GM23338 (cell line): ENCODE measurements around the gene CCBE1. TPM values are rescaled to one million over a fixed set of nuclear protein-coding genes. Genes with fewer than 3 reads are reported as not detected.

Experiments used
- ATAC-seq: fragments of 200-7000 bp; cut with Tn5 transposase; 3 replicates; pipeline ENCODE4 v1.9.1; 2020
- DNase-seq: peaks from one replicate; pipeline ENCODE4 v3.0.0-alpha.2; 2015; ENCODE audit warnings: low spot score
- H2AFZ ChIP-seq: fragments of 200-600 bp; sonication (generic); 2 replicates; pipeline ENCODE4 v1.8.0; 2016; ENCODE audit warnings: antibody characterized with exemption, mild to moderate bottlenecking, moderate library complexity
- H3F3A ChIP-seq: fragments of 200-600 bp; sonication (generic); replicated peaks from 2 replicates; pipeline ENCODE4 v1.8.0; 2017; ENCODE audit warnings: antibody characterized with exemption, mixed run types, low read depth
- H3K27ac ChIP-seq: fragments of 200-600 bp; sonication (generic); 2 replicates; pipeline ENCODE4 v1.6.1; 2016; ENCODE audit warnings: low read depth
- H3K27me3 ChIP-seq: fragments of 200-600 bp; sonication (generic); 2 replicates; pipeline ENCODE4 v1.8.0; 2016; ENCODE audit warnings: mild to moderate bottlenecking, mixed run types, moderate library complexity; ENCODE audit not compliant: insufficient read depth
- H3K36me3 ChIP-seq: fragments of 200-600 bp; sonication (generic); 2 replicates; pipeline ENCODE4 v1.8.0; 2016; ENCODE audit warnings: mild to moderate bottlenecking; ENCODE audit not compliant: insufficient read depth
- H3K4me1 ChIP-seq: fragments of 200-600 bp; sonication (generic); 2 replicates; pipeline ENCODE4 v1.8.0; 2016; ENCODE audit warnings: mild to moderate bottlenecking, moderate library complexity; ENCODE audit not compliant: insufficient read depth
- H3K4me2 ChIP-seq: fragments of 200-600 bp; sonication (generic); 2 replicates; pipeline ENCODE4 v1.7.1; 2017; ENCODE audit warnings: mixed run types
- H3K4me3 ChIP-seq: fragments of 200-600 bp; sonication (generic); 2 replicates; pipeline ENCODE4 v1.6.1; 2016; ENCODE audit warnings: mixed run types
- H3K79me2 ChIP-seq: fragments of 200-600 bp; sonication (generic); replicated peaks from 2 replicates; pipeline ENCODE4 v1.8.0; 2017; ENCODE audit warnings: mild to moderate bottlenecking; ENCODE audit not compliant: insufficient read depth
- H3K9me2 ChIP-seq: fragments of 200-600 bp; sonication (generic); 2 replicates; pipeline ENCODE4 v1.8.0; 2017; ENCODE audit not compliant: insufficient read depth
- H4K20me1 ChIP-seq: fragments of 200-600 bp; sonication (generic); replicated peaks from 2 replicates; pipeline ENCODE4 v1.8.0; 2017; ENCODE audit warnings: mild to moderate bottlenecking; ENCODE audit not compliant: insufficient read depth
- H3K27ac Mint-ChIP-seq: 2 replicates; pipeline ENCODE4 v1.8.0; 2020; ENCODE audit warnings: inconsistent platforms, mild to moderate bottlenecking, moderate library complexity, mixed read lengths
- H3K27me3 Mint-ChIP-seq: 3 replicates; pipeline ENCODE4 v1.8.0; 2022; ENCODE audit warnings: low read depth, mild to moderate bottlenecking, moderate library complexity, mixed read lengths, inconsistent platforms; ENCODE audit not compliant: insufficient read depth, poor library complexity
- H3K36me3 Mint-ChIP-seq: 3 replicates; pipeline ENCODE4 v1.8.0; 2021; ENCODE audit warnings: low read depth, mild to moderate bottlenecking, inconsistent platforms, moderate library complexity, mixed read lengths
- H3K4me1 Mint-ChIP-seq: 3 replicates; pipeline ENCODE4 v1.8.0; 2020; ENCODE audit warnings: mild to moderate bottlenecking, inconsistent platforms, mixed read lengths
- H3K4me3 Mint-ChIP-seq: 3 replicates; pipeline ENCODE4 v1.8.0; 2021; ENCODE audit warnings: moderate library complexity, mild to moderate bottlenecking, inconsistent platforms, mixed read lengths
- H3K9me3 Mint-ChIP-seq: 3 replicates; pipeline ENCODE4 v1.8.0; 2020; ENCODE audit warnings: moderate library complexity, mild to moderate bottlenecking, inconsistent platforms, mixed read lengths
- EZH2 ChIP-seq: fragments of 200-600 bp; sonication (generic); IDR thresholded peaks from one replicate; pipeline ENCODE4 v1.8.0; 2017; ENCODE audit warnings: antibody characterized with exemption, mild to moderate bottlenecking, low read depth; ENCODE audit not compliant: unreplicated experiment
- EZH2phosphoT487 ChIP-seq: fragments of 200-600 bp; sonication (generic); IDR thresholded peaks from one replicate; pipeline ENCODE4 v1.8.1; 2018; ENCODE audit warnings: antibody characterized with exemption; ENCODE audit not compliant: unreplicated experiment
- NANOG ChIP-seq: IDR thresholded peaks from 2 replicates; pipeline ENCODE4 v1.6.1; 2016; ENCODE audit warnings: antibody characterized with exemption, borderline replicate concordance
- POLR2AphosphoS5 ChIP-seq: IDR thresholded peaks from 2 replicates; pipeline ENCODE4 v1.6.1; 2016; ENCODE audit warnings: antibody characterized with exemption, low read depth
- STAT1 ChIP-seq: IDR thresholded peaks from one replicate; pipeline ENCODE4 v1.6.1; 2016; ENCODE audit warnings: antibody characterized with exemption; ENCODE audit not compliant: unreplicated experiment
- ZNF331 ChIP-seq: fragments of 250-450 bp; sonication (Bioruptor Pico); IDR thresholded peaks from 2 replicates; pipeline ENCODE4 v1.5.0; 2020; ENCODE audit warnings: low read depth, mild to moderate bottlenecking, moderate library complexity
- polyA plus RNA-seq: library from polyadenylated mRNA; unstranded; fragments of >200 nt; fragmentation: Nextera tagmentation; extraction: Ambion mirVana; gene quantifications from 2 replicates; pipeline ENCODE4 v1.2.1, GENCODE V29; 2016
- total RNA-seq: library from RNA; depleted of rRNA; stranded (reverse); fragments of >200 nt; shearing (Covaris generic); gene quantifications from 2 replicates; pipeline ENCODE4 v1.2.3, GENCODE V29; 2014
- TF ChIP-seq, protein P1 (sequence below): IDR thresholded peaks from one replicate; pipeline ENCODE4 v1.6.1; 2018; ENCODE audit warnings: antibody characterized with exemption; ENCODE audit not compliant: unreplicated experiment
- TF ChIP-seq, protein P2 (sequence below): IDR thresholded peaks from 2 replicates; pipeline ENCODE4 v1.6.1; 2016; ENCODE audit warnings: antibody characterized with exemption
- TF ChIP-seq, protein P3 (sequence below), 2 experiments: fragments of 200-600 bp in 1 of 2; sonication (generic) in 1 of 2; conservative IDR thresholded peaks; 2 replicates each; pipeline versions ENCODE4 v1.5.1 to v1.6.1; 2016 to 2017; ENCODE audit warnings: antibody characterized with exemption in 2 of 2, low read depth in 2 of 2, mild to moderate bottlenecking in 2 of 2, moderate library complexity in 1 of 2
- TF ChIP-seq, protein P4 (sequence below): fragments of 250-450 bp; sonication (Bioruptor Pico); IDR thresholded peaks from 2 replicates; pipeline ENCODE4 v1.5.0; 2020; ENCODE audit warnings: mild to moderate bottlenecking, moderate library complexity

CCBE1 gene
- total and polyA plus RNA-seq, 2 experiments from 2014 or later: 2.1 to 2.6 TPM

- H3K79me2 ChIP-seq: no peaks in the 10 kb centered on the region
- DNase-seq (no peak), ATAC-seq (no peak)
- Mint-ChIP-seq H3K9me3 (no peaks in the 10 kb centered on the region; the same call in 2 of the 3 replicates), H3K4me1 (peaks cover 24% of the 10 kb centered on the region), H3K27me3 (peaks cover 1% of the 10 kb centered on the region), H3K27ac (no peak overlapping the region), H3K36me3 (no peaks in the 10 kb centered on the region), H3K4me3 (no peak overlapping the region)
- H3F3A ChIP-seq: no peaks in the 10 kb centered on the region
- TF ChIP-seq ZNF331 (CRISPR knock-in tag) (no peak), POLR2AphosphoS5 (no peak), STAT1 (no peak), NANOG (no peak), EZH2phosphoT487 (no peak), EZH2 (no peak)
- TF ChIP-seq, protein P1, sequence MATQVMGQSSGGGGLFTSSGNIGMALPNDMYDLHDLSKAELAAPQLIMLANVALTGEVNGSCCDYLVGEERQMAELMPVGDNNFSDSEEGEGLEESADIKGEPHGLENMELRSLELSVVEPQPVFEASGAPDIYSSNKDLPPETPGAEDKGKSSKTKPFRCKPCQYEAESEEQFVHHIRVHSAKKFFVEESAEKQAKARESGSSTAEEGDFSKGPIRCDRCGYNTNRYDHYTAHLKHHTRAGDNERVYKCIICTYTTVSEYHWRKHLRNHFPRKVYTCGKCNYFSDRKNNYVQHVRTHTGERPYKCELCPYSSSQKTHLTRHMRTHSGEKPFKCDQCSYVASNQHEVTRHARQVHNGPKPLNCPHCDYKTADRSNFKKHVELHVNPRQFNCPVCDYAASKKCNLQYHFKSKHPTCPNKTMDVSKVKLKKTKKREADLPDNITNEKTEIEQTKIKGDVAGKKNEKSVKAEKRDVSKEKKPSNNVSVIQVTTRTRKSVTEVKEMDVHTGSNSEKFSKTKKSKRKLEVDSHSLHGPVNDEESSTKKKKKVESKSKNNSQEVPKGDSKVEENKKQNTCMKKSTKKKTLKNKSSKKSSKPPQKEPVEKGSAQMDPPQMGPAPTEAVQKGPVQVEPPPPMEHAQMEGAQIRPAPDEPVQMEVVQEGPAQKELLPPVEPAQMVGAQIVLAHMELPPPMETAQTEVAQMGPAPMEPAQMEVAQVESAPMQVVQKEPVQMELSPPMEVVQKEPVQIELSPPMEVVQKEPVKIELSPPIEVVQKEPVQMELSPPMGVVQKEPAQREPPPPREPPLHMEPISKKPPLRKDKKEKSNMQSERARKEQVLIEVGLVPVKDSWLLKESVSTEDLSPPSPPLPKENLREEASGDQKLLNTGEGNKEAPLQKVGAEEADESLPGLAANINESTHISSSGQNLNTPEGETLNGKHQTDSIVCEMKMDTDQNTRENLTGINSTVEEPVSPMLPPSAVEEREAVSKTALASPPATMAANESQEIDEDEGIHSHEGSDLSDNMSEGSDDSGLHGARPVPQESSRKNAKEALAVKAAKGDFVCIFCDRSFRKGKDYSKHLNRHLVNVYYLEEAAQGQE: no peak
- TF ChIP-seq, protein P2, sequence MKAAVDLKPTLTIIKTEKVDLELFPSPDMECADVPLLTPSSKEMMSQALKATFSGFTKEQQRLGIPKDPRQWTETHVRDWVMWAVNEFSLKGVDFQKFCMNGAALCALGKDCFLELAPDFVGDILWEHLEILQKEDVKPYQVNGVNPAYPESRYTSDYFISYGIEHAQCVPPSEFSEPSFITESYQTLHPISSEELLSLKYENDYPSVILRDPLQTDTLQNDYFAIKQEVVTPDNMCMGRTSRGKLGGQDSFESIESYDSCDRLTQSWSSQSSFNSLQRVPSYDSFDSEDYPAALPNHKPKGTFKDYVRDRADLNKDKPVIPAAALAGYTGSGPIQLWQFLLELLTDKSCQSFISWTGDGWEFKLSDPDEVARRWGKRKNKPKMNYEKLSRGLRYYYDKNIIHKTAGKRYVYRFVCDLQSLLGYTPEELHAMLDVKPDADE: no peak
- TF ChIP-seq, protein P3, sequence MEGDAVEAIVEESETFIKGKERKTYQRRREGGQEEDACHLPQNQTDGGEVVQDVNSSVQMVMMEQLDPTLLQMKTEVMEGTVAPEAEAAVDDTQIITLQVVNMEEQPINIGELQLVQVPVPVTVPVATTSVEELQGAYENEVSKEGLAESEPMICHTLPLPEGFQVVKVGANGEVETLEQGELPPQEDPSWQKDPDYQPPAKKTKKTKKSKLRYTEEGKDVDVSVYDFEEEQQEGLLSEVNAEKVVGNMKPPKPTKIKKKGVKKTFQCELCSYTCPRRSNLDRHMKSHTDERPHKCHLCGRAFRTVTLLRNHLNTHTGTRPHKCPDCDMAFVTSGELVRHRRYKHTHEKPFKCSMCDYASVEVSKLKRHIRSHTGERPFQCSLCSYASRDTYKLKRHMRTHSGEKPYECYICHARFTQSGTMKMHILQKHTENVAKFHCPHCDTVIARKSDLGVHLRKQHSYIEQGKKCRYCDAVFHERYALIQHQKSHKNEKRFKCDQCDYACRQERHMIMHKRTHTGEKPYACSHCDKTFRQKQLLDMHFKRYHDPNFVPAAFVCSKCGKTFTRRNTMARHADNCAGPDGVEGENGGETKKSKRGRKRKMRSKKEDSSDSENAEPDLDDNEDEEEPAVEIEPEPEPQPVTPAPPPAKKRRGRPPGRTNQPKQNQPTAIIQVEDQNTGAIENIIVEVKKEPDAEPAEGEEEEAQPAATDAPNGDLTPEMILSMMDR (conservative IDR thresholded peaks at IDR 0.05; ENCODE audit: low read depth in 2 of 2): no peak
- TF ChIP-seq, protein P4, sequence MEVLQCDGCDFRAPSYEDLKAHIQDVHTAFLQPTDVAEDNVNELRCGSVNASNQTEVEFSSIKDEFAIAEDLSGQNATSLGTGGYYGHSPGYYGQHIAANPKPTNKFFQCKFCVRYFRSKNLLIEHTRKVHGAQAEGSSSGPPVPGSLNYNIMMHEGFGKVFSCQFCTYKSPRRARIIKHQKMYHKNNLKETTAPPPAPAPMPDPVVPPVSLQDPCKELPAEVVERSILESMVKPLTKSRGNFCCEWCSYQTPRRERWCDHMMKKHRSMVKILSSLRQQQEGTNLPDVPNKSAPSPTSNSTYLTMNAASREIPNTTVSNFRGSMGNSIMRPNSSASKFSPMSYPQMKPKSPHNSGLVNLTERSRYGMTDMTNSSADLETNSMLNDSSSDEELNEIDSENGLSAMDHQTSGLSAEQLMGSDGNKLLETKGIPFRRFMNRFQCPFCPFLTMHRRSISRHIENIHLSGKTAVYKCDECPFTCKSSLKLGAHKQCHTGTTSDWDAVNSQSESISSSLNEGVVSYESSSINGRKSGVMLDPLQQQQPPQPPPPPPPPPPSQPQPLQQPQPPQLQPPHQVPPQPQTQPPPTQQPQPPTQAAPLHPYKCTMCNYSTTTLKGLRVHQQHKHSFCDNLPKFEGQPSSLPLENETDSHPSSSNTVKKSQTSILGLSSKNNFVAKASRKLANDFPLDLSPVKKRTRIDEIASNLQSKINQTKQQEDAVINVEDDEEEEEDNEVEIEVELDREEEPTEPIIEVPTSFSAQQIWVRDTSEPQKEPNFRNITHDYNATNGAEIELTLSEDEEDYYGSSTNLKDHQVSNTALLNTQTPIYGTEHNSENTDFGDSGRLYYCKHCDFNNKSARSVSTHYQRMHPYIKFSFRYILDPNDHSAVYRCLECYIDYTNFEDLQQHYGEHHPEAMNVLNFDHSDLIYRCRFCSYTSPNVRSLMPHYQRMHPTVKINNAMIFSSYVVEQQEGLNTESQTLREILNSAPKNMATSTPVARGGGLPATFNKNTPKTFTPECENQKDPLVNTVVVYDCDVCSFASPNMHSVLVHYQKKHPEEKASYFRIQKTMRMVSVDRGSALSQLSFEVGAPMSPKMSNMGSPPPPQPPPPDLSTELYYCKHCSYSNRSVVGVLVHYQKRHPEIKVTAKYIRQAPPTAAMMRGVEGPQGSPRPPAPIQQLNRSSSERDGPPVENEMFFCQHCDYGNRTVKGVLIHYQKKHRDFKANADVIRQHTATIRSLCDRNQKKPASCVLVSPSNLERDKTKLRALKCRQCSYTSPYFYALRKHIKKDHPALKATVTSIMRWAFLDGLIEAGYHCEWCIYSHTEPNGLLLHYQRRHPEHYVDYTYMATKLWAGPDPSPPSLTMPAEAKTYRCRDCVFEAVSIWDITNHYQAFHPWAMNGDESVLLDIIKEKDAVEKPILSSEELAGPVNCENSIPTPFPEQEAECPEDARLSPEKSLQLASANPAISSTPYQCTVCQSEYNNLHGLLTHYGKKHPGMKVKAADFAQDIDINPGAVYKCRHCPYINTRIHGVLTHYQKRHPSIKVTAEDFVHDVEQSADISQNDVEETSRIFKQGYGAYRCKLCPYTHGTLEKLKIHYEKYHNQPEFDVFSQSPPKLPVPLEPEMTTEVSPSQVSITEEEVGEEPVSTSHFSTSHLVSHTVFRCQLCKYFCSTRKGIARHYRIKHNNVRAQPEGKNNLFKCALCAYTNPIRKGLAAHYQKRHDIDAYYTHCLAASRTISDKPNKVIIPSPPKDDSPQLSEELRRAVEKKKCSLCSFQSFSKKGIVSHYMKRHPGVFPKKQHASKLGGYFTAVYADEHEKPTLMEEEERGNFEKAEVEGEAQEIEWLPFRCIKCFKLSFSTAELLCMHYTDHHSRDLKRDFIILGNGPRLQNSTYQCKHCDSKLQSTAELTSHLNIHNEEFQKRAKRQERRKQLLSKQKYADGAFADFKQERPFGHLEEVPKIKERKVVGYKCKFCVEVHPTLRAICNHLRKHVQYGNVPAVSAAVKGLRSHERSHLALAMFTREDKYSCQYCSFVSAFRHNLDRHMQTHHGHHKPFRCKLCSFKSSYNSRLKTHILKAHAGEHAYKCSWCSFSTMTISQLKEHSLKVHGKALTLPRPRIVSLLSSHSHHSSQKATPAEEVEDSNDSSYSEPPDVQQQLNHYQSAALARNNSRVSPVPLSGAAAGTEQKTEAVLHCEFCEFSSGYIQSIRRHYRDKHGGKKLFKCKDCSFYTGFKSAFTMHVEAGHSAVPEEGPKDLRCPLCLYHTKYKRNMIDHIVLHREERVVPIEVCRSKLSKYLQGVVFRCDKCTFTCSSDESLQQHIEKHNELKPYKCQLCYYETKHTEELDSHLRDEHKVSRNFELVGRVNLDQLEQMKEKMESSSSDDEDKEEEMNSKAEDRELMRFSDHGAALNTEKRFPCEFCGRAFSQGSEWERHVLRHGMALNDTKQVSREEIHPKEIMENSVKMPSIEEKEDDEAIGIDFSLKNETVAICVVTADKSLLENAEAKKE (CRISPR knock-in tag): no peak
- no peak overlapping the region for H3K27ac ChIP-seq
- no peak overlapping the region for H2AFZ ChIP-seq
- peaks cover 13% of the 10 kb centered on the region for H3K9me2 ChIP-seq
- H3K36me3 ChIP-seq: no peaks in the 10 kb centered on the region
- no peak overlapping the region for H3K4me2 ChIP-seq
- peaks cover 3% of the 10 kb centered on the region; the same call in 1 of the 2 replicates for H3K4me1 ChIP-seq
- no peak overlapping the region for H3K4me3 ChIP-seq
- no peaks in the 10 kb centered on the region for H4K20me1 ChIP-seq
- no peaks in the 10 kb centered on the region for H3K27me3 ChIP-seq
Observed at GRCh38 chr18:59567431-59567830, 129.8 kb downstream of the CCBE1 start.
